Measurements from ENCODE around the gene MICAL2.

The MICAL2 gene

DNA sequence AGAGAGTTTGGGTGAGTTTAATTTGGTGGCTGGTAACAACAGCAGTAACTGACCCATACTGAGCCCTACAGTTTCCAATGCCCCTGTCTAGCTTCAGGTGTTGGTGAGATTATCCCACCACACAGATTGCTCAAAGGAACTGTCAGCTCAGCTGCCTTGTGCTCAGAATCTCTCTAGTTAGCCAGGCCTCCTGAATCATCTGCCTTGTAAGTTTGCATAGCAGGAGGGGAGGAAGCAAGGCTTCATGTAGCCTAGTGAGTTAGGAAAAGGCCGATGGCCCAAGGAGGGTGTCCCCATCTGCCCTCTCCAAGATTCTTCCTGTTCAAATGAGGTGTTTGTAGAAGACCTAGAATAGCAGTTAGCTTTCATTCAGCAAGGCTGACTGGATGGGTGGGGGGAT is 74.3 kb downstream of the MICAL2 start:
- in situ Hi-C loops (cut with MboI; ENCODE audit: low sequenced_read_pairs), result no loop called here

DNA sequence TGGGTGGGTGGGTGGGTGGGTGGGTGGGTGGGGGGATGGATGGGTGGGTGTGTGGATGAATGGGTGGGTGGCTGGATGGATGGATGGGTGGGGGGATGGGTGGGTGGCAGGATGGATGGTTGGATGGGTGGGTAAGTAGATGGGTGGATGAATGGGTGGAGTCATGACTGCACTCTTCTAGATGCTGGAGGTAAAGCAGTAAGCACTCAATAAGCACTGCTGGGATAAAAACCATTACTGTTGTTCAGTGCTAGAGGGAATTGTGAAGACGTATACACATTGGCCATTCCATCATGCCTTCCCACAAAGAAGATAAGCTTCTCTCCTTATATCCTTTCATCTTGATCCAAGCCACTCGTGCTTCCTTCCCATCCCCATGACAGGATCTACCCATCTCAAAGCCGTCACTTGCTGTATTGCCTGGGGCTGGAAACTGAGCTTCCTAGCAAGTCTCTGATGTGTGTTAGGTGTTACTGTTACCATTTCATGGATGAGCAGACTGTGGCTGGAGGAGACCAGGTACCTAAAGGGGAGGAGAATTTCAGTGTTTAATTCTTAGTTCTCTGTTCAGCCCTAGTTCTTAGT is 74.8 kb downstream of the MICAL2 start:
- in situ Hi-C loops (cut with MboI; ENCODE audit: low sequenced_read_pairs), result no loop called here

DNA sequence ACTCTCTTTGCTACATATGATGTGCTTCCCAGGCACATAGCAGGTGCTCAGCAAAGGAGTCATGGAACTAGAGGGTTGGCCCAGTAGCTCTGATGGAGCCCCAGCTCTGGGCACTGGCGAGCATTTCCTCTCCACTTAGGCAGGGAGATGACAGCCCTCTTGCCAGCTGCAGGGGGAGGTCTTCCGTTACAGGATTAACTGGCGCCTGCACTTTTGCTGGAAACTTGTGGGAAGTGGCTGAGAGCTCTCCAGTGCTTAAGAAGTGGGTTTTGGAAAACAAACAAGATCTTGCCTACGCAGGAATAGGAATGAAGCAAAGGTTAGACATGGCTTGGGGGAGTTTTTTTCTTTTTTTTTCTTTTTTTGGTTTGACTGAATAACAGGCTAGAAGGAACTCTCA is 75.5 kb downstream of the MICAL2 start:
- in situ Hi-C loops (cut with MboI; ENCODE audit: low sequenced_read_pairs), result no loop called here

DNA sequence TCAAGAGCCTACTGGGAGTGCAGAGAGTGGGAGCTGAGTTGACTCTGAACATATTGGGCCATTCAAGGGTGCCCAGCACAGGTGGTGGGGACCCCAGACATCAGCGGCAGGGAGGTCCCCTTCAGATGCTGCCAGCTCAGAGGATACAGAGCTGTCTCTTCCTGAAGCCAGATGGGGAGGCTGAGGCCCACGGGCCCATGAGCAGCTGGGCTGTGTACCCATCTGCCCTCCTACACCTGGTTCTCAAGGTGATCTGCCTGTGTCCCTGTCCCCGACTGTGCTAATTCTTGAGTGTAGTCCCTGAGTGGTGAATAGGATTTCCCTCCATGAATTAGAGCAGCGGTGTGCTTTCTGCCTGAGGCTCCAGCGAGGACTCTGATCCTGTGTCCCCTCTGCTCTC is 76.3 kb downstream of the MICAL2 start:
- in situ Hi-C loops (cut with MboI; ENCODE audit: low sequenced_read_pairs), result no loop called here

DNA sequence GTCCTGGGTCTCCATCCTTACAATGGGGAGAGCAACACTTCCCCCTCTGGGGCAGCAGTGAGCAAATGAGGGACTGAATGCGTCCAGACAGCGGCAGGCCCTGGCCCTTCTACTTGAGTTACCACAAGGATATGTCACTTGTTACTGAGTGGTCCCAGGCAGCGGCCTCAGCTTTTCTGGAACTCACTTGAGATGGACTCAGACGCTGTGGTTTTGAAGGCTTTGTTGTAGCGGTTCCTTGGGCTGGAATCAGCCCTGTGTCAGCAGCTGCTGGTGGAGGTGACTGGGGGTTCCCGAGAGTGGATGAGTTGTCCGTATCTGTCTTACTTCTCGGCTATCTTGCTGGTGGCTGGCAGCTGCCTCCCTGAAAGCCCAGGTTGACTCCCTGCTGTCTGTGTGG is 77.0 kb downstream of the MICAL2 start:
- in situ Hi-C loops (cut with MboI; ENCODE audit: low sequenced_read_pairs), result no loop called here

DNA sequence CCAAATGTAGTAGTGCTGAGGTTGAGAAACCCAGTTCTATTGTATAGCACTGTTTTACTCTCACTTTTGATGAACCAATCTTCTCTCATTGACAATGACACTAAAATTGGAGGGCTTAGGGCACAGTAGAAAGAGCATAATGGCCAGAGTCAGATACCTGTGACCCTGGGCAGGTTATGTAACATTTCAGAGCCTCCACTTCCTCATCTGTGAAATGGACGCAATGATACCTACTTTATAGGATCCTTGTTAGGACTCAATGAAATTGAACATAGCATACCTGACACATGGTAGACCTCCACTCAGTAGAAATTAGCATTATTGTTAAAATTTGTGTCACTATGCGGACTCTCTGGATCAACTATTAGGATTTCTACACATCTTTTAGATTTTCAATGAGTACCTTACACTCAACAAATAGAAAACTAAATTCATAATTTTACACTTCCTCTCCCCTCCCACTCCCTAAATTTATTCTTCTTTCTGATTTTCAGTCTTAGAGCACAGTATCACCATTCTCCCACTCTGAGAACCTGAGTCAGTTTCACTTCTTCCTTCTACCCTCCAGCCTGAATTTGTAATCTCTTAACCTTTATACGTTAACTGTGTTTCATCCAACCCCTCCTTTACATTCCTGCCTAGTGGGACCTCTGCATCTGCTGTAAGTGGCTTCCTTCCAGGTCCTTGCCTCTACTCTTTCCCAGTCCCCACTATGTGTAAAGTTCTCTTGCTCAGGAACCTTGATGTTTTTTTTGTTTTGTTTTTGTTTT is 78.3 kb downstream of the MICAL2 start:
- in situ Hi-C loops (cut with MboI; ENCODE audit: low sequenced_read_pairs), result no loop called here

DNA sequence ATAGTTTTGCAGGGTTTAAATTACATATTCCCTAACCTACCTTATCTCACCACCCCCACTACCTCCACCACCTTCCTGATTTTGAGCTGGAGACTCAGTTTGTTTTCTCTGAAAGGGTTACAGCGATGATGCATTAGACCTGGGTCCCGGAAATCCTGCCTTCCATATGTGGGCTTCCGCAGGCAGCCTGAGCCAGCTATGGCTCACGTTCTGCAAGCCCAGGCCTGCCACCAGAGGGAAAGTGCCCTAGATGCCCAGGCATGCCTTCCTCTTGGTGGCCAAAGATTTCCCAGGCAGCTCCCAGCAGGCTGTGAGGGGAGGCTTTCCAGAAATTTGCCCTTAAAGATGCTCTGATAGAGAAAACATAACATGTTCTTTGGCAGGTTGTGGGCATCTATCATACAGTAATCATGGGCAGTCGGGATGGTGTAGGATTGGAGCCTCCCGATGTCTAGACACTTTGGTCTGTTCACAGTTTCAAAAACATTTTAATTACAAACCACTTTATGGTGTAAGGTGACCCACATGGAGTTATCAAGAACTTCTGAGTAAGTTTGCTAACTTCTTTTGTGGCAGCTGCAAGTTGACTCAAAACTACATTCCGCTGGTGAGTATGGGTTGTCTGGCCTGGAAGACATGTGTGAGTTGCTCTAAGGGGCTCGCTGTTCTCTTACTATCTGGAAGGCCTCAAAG is 79.3 kb downstream of the MICAL2 start:
- in situ Hi-C loops (cut with MboI; ENCODE audit: low sequenced_read_pairs), result no loop called here

DNA sequence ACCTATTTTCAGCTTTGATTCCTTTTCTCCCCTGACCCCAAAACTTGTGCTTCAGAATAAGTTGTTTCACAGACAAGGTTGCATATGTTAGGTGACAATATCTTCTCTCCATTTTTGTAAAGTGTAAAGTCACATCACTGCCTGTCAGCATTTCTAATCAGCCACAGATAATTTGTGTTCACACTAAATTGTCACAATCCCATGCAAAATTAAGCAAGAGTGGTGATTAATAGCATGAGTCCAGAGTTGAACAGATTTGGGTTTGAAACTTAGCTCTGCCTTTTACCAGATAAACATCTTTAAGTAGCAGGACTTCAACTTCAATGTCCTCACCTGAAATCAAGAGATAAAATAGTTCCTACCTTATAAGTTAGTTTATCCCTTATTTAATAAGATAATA is 80.1 kb downstream of the MICAL2 start:
- in situ Hi-C loops (cut with MboI; ENCODE audit: low sequenced_read_pairs), result no loop called here

DNA sequence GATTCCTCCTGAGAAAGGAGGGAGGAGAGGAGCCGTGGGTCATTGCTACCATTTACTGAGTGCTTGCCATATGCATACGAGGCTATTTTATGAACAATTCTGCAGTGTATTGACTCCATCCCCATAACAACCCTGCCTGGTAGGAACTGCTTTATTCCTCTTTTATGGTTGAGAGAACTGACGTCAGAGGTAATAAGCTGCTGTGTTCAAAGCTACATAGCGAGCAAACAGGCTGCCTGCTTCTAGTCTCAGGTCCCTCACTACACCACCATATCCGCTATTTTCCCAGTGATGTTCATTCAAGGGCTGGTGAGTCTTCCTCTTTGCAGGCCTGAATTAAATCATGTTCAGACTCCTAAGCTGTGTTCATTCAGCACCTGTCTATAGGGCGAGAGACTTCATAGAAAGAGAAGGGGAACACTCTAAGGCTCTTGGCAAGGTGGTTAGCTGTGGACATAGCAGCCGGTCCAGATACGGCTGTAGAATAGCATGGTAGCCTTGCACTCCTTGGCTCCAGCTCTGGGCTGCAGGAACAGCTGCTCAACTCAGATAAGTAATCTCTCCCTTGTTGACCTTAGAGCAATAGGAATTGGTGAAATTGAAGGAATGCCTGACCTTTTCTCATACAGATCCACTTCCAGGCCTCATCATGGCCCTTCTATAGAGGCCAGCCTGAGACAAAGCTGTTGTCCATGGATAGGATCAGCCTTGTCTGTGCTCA is 82.6 kb downstream of the MICAL2 start:
- in situ Hi-C loops (cut with MboI; ENCODE audit: low sequenced_read_pairs), result no loop called here

DNA sequence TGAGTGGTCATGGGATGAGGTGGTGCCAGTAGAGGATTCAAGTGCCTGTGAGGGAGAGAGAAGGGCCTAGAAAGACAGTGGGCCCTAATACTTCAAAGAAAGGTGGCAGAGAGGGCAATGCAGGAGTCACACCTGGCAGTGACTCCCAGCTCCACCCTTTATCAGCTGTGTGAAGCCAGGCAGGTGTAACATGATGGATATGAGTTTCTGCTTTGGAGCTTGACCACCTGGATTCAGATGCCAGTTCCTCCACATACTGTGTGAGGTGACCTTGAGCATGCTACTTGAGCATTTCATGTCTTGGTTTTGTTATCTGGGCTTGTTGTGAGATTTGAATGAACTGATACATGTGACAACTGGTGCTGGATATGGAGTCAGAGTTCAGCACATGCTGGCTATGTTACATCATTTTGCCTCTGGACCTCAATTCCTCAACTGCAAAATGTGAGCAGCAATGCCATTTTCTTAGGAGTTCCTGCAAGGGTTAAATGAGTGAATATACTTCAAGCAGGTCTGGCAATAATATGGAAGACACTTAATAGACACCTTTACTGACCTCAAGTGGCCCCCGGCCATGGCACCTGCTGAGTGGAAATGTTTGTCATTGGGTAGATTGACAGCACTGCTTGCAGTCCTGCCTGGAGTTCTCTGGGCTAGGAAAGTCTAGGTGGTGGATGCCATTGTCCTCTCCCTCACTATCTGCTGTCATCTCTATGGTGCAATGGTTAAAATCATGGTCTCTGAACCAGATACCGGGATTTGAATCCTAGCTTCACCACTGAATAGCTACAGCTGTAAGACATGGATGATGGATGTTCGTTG is 83.3 kb downstream of the MICAL2 start:
- in situ Hi-C loops (cut with MboI; ENCODE audit: low sequenced_read_pairs), result no loop called here

DNA sequence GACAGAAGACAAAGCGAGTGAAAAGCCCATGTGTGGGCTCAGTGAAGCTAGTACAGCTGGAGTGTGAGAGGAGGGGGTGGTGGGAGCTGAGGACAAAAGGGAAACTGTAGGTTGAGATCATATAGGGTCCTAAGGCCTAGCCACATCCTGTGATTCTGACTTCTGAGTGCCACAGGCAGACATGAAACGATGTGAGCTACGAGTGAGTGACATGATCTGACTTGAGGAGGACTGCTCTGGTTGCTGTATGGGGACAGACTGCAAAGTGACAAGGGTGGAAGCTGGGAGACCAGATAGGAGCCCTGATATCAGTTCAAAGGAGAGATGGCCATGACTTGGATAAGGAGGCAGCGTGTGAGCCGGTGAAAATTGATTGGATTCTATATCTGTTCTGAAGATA is 85.4 kb downstream of the MICAL2 start:
- in situ Hi-C loops (cut with MboI; ENCODE audit: low sequenced_read_pairs), result no loop called here

DNA sequence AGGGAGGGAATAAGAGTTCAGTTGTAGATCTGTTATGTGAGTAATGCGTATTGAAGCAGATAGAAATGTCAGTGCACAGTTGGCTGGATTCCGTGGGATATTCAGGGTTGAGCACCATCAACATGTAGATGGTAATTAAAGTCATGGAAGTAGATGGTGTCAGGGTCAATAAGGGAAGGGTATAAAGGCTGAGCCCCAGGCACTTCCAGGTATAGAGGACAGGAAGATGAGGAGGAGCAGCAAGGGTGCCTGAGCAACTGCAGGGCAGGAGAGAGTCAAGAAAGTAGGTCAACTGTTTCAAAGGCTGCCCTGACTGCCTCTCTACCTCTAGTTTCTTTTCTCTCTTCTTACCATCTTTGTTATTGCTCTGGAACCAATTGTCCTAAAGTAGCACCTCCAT is 85.9 kb downstream of the MICAL2 start:
- in situ Hi-C loops (cut with MboI; ENCODE audit: low sequenced_read_pairs), result no loop called here

DNA sequence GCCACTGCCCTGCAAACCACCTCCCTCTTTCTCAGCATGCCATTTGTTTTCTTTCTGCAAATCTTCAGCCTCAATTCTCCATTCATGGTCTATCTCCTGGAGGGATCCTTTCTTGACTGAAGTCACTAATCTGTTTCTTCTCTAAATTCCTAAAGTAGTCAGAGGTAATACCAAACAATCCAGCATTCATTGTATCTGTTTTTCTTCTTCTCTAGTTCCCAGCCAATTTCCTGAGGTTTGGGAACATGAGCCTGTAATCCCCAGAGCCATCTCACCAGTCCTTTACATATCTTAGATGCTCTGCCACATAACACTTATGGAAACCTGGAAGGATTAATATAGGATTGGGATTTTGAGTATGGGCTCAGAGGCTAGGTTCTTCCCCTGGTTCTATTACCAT is 86.5 kb downstream of the MICAL2 start:
- in situ Hi-C loops (cut with MboI; ENCODE audit: low sequenced_read_pairs), result no loop called here

DNA sequence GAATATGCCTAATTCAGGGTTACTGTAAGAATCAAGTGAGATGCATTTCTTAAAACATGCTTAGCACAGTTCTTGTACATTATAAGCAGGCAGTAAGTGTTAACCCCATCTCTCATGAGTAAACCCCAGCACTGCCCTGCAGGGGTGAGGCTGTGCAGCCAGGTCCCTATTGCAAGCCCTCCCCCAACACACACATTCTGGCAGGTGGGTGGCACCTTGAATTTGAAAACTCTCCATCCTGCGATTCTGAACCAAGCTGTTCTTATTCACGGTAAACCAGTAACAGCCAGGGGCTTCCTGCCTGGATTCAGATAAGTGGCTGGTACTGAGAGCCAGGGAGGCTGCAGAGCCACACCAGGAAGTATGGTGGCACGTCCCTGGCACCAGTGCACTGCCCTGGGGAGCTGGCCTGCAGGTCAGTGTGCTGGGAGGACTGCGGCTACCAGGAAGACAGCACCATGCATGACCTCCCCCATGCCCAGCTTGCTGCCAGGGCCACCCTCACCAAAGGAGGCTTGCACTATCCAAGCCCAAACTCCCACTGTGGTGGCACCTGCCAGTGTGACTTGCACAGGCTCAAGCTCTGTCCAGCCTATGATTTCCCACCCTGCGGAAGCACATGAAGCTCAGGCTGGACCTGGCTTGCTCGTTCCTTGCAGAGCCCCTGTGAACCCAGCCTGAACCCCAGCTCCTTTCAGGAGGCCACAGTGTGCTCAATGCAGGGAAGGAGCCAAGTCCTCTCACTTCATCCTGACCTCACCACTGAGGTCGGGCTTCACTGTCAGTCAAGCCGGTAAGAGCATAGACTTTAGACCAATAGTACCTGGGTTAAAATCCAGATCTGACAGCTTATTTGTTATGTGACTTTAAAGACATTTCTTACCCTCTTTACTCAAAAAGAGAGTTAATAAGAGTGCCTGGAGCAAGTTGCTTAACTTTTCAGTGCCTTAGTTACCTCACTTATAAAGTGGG is 88.1 kb downstream of the MICAL2 start:
- in situ Hi-C loops (cut with MboI; ENCODE audit: low sequenced_read_pairs), result no loop called here

DNA sequence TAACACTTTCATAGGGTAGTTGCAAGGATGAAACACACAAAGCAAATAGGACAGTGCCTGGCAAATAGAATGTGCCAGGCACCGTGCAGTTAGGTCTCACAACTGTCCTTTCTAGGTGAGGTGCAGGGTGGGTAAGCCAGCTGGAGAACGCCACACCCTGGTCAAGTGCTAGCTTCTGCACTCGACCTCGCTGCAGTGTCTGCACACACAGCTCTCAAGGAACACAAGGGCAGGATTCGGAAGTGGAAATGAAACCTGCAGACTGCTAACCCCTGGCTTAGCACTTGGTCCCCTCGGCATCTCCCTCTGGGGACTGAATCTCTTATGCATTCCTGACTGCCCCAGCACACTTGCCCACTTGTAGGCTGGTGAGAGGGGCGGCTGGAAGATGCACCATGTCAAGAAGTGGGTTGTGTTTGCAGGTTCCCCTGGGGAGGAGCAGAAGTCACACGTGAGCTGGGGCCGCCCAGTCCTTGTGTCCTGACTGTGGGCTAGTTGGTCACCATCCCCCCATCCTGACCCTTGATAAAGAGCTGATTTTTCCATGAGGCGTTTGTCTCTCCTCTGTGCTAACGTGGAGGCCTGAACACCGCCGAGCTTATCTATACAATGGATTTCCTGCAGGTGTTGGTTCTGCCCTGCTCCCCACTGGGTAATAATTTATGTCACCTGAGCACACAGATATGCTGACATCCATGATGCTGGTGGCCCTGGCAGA is 89.0 kb downstream of the MICAL2 start:
- in situ Hi-C loops (cut with MboI; ENCODE audit: low sequenced_read_pairs), result no loop called here

DNA sequence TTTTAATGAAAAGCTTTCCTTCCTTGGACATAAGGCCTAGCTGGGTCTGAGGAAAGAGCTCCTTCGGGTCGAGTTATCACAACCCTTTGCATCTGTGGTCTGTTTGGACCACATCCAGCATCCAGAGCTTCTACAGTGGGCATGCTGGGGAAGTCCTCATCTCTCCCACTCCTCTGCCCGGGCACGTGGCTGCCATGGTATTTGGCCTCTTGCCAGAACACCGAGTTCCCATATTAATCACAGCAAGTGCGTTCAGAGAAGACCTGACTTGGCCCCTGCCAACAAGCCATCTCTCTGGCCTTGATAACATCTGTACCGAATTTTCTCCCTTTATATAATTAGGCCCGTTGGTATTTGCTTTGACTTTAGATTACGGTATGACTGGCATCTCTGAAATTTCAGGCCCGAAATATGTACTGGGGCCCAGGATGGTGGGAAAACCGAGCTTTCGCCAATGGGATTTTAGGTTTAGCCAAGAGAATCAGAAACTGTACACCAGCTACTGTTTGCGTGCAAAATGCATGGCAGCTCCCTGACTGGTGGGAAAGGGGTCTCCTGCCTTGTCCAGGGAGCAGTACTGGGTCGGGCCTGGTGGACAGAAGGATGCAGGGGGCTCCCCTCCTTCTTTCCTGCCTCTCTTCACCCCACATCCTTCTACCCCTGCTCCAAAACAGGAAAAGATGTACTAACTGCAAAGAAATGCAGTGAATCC is 90.0 kb downstream of the MICAL2 start:
- in situ Hi-C loops (cut with MboI; ENCODE audit: low sequenced_read_pairs), result no loop called here

DNA sequence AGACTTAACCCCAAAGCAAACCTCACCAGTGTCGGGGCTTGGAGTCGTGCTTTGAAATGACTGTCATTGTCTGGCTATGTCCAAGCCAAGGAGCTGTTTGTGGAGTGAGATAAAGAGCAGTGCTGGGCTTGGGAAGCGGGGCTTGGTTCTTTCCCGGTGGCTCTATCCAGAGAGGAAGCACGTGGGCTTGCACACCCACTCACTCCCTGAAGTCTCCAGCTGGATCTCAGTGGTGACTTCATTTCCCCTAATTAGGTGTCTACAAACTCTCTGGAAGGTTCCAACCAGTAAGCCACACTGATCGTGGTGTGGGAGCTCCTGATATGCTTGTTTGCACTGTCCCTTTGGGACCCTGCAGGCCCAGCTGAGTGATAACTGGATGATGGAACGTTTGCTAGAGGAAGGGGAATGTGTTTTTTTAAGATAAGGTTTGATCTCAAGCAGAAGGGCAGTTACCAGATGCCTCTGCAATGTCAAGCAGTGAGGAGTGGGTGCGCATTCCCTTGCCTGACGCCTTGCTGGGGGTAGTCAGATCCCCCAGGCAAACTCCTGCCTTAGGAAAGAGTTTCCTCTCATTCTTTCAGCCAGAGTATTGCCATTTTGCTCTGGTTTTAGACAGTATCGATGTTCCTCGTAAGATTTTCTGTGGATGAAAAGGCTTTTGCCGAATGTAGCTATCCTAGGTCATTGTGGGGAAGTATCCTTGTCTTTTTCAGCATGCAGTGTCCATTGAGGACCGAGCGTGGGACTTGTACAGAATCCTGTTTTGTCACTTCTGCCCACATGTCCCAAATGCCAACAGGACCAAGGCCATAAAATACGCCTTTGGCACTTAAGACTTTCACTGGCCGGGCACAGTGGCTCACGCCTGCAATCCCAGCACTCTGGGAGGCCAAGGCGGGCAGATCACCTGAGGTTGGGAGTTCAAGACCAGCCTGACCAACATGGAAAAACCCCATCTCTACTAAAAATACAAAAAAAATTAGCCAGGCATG is 90.9 kb downstream of the MICAL2 start:
- in situ Hi-C loops (cut with MboI; ENCODE audit: low sequenced_read_pairs), result no loop called here

Measured in HL-60/S4 treated with retinoic acid at 250 ng/mL for 4 days and 3 days (cell line).